ENCODE data around the gene ACER3. TPM values are rescaled to one million over a fixed set of nuclear protein-coding genes. Genes with fewer than 3 reads are reported as not detected.

ACER3 gene
- total and polyA plus RNA-seq, 4 donors, result 1.9 to 5.9 (median 4.2) TPM

DNA sequence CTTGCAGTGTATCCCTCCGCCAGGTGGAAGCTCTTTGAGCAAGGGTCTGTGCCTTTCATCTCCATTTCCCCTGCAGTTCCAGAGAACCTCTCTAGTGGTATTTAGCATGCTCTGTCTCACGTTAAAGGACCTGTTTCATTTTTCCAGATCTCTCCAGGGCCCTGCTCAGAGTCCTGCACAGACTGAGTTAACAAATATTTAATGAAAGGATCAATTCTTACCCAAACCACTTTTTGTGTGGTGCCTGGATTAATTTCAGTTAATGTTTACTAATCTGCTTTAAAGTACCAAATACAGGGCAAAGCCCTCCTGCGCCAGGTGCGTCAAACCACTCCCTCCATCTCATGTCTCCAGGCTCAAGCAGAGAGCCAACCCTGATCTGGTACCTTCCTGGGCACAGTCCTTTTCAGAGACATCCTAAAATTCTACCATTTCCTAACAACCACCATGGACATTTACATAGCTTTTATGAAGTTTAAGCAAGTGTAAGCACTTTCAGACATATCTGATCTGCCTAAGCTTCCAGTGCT lies 18.7 kb upstream of the ACER3 start:
- Histone ChIP-seq H3K36me3 (ENCODE audit: control insufficient read depth in 4 of 4, insufficient read depth in 3 of 4, low read depth in 1 of 4, low read length in 3 of 4) (no peaks in the 10 kb centered on the region), H3K27me3 (ENCODE audit: control insufficient read depth in 4 of 4, insufficient read depth in 4 of 4, low read length in 3 of 4) (no peaks in the 10 kb centered on the region), H3K9me3 (ENCODE audit: control insufficient read depth in 4 of 4, low read length in 3 of 4) (no peaks in the 10 kb centered on the region), H3K9ac (ENCODE audit: low read depth in 1 of 2, low read length in 2 of 2) (no peak overlapping the region), H3K27ac (ENCODE audit: low read depth in 1 of 2, low read length in 2 of 2) (no peak overlapping the region), H3K4me3 (ENCODE audit: low read depth in 1 of 3, low read length in 3 of 3) (no peak overlapping the region), H3K4me1 (ENCODE audit: control insufficient read depth in 4 of 4, insufficient read depth in 4 of 4, low read length in 3 of 4) (peaks cover 0 to 30% (median 13%) of the 10 kb centered on the region in 4 donors)
- DNase-seq (ENCODE audit: low spot score), result no peak
- WGBS, result 54% methylated on average over 4 of the region's 4 CpGs
- TF ChIP-seq, protein P1, sequence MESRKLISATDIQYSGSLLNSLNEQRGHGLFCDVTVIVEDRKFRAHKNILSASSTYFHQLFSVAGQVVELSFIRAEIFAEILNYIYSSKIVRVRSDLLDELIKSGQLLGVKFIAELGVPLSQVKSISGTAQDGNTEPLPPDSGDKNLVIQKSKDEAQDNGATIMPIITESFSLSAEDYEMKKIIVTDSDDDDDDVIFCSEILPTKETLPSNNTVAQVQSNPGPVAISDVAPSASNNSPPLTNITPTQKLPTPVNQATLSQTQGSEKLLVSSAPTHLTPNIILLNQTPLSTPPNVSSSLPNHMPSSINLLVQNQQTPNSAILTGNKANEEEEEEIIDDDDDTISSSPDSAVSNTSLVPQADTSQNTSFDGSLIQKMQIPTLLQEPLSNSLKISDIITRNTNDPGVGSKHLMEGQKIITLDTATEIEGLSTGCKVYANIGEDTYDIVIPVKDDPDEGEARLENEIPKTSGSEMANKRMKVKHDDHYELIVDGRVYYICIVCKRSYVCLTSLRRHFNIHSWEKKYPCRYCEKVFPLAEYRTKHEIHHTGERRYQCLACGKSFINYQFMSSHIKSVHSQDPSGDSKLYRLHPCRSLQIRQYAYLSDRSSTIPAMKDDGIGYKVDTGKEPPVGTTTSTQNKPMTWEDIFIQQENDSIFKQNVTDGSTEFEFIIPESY (IDR thresholded peaks at IDR 0.05), result no peak
- TF ChIP-seq, protein P2, sequence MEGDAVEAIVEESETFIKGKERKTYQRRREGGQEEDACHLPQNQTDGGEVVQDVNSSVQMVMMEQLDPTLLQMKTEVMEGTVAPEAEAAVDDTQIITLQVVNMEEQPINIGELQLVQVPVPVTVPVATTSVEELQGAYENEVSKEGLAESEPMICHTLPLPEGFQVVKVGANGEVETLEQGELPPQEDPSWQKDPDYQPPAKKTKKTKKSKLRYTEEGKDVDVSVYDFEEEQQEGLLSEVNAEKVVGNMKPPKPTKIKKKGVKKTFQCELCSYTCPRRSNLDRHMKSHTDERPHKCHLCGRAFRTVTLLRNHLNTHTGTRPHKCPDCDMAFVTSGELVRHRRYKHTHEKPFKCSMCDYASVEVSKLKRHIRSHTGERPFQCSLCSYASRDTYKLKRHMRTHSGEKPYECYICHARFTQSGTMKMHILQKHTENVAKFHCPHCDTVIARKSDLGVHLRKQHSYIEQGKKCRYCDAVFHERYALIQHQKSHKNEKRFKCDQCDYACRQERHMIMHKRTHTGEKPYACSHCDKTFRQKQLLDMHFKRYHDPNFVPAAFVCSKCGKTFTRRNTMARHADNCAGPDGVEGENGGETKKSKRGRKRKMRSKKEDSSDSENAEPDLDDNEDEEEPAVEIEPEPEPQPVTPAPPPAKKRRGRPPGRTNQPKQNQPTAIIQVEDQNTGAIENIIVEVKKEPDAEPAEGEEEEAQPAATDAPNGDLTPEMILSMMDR (IDR thresholded peaks at IDR 0.05; ENCODE audit: low read depth, low read length, missing input control), result no peak
- TF ChIP-seq FOXA2 (IDR thresholded peaks at IDR 0.05) (no peak), YY1 (IDR thresholded peaks at IDR 0.05) (peak; percentile 23)
- TF ChIP-seq, protein P3, sequence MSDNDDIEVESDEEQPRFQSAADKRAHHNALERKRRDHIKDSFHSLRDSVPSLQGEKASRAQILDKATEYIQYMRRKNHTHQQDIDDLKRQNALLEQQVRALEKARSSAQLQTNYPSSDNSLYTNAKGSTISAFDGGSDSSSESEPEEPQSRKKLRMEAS (IDR thresholded peaks at IDR 0.05), result peak; percentile 8
- TF ChIP-seq, protein P4, sequence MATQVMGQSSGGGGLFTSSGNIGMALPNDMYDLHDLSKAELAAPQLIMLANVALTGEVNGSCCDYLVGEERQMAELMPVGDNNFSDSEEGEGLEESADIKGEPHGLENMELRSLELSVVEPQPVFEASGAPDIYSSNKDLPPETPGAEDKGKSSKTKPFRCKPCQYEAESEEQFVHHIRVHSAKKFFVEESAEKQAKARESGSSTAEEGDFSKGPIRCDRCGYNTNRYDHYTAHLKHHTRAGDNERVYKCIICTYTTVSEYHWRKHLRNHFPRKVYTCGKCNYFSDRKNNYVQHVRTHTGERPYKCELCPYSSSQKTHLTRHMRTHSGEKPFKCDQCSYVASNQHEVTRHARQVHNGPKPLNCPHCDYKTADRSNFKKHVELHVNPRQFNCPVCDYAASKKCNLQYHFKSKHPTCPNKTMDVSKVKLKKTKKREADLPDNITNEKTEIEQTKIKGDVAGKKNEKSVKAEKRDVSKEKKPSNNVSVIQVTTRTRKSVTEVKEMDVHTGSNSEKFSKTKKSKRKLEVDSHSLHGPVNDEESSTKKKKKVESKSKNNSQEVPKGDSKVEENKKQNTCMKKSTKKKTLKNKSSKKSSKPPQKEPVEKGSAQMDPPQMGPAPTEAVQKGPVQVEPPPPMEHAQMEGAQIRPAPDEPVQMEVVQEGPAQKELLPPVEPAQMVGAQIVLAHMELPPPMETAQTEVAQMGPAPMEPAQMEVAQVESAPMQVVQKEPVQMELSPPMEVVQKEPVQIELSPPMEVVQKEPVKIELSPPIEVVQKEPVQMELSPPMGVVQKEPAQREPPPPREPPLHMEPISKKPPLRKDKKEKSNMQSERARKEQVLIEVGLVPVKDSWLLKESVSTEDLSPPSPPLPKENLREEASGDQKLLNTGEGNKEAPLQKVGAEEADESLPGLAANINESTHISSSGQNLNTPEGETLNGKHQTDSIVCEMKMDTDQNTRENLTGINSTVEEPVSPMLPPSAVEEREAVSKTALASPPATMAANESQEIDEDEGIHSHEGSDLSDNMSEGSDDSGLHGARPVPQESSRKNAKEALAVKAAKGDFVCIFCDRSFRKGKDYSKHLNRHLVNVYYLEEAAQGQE (IDR thresholded peaks at IDR 0.05), result no peak

DNA sequence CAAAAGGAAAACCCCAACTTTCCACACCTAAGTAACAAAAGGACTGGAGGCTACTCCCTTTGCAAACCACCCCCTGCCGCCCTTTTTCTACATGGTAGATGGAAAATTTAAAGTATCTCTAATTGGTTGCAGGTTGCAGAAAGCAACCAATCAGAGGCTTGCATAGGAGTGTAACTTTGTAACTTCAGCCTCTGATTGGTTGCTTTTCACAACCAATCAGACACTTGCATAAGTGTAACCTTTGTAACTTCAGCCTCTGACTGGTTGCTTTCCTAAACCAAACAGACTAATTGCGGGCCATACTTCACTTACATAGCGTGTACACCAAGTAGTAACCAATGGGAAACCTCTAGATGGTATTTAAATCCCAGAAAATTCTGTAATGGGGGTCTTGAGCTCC lies 16.8 kb upstream of the ACER3 start:
- no peak overlapping the region for H3K27ac ChIP-seq (ENCODE audit: low read depth in 1 of 2, low read length in 2 of 2)
- H3K36me3 ChIP-seq (ENCODE audit: control insufficient read depth in 4 of 4, insufficient read depth in 3 of 4, low read depth in 1 of 4, low read length in 3 of 4), result no peaks in the 10 kb centered on the region
- no peaks in the 10 kb centered on the region for H3K27me3 ChIP-seq (ENCODE audit: control insufficient read depth in 4 of 4, insufficient read depth in 4 of 4, low read length in 3 of 4)
- DNase-seq (ENCODE audit: low spot score), result no peak
- H3K9me3 ChIP-seq (ENCODE audit: control insufficient read depth in 4 of 4, low read length in 3 of 4), result no peaks in the 10 kb centered on the region
- H3K4me1 ChIP-seq (ENCODE audit: control insufficient read depth in 4 of 4, insufficient read depth in 4 of 4, low read length in 3 of 4), result peaks cover 0 to 30% (median 13%) of the 10 kb centered on the region in 4 donors
- no peak overlapping the region for H3K9ac ChIP-seq (ENCODE audit: low read depth in 1 of 2, low read length in 2 of 2)
- no peak overlapping the region for H3K4me3 ChIP-seq (ENCODE audit: low read depth in 1 of 3, low read length in 3 of 3)
- TF ChIP-seq FOXA2 (IDR thresholded peaks at IDR 0.05) (no peak), YY1 (IDR thresholded peaks at IDR 0.05) (no peak), RAD21 (IDR thresholded peaks at IDR 0.05) (no peak), JUND (IDR thresholded peaks at IDR 0.05) (no peak), SP1 (IDR thresholded peaks at IDR 0.05) (no peak)
- TF ChIP-seq, protein P5, sequence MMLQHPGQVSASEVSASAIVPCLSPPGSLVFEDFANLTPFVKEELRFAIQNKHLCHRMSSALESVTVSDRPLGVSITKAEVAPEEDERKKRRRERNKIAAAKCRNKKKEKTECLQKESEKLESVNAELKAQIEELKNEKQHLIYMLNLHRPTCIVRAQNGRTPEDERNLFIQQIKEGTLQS (IDR thresholded peaks at IDR 0.05), result no peak
- TF ChIP-seq, protein P4 (IDR thresholded peaks at IDR 0.05), result no peak
- TF ChIP-seq, protein P3 (IDR thresholded peaks at IDR 0.05), result no peak
- 90% methylated on average over 3 of the region's 3 CpGs for WGBS

All from liver (tissue), 9 donors.